Mucosa of rectum (tissue), 2 donors: ENCODE measurements around the gene GNAO1.

Experiments
- H3K27ac ChIP-seq, 2 donors: one replicate each; pipeline ENCODE4 v1.7.0; 2013; ENCODE audit warnings: inconsistent platforms in 2 of 2, low read depth in 2 of 2, low read length in 2 of 2
- H3K27me3 ChIP-seq, 2 donors: one replicate each; pipeline ENCODE4 v1.7.0; 2013; ENCODE audit warnings: low read length in 2 of 2; ENCODE audit not compliant: control insufficient read depth in 2 of 2, insufficient read depth in 2 of 2
- H3K36me3 ChIP-seq, 2 donors: one replicate each; pipeline ENCODE4 v1.7.0; 2013; ENCODE audit warnings: low read length in 2 of 2; ENCODE audit not compliant: control insufficient read depth in 2 of 2, insufficient read depth in 2 of 2
- H3K4me1 ChIP-seq, 2 donors: one replicate each; pipeline ENCODE4 v1.7.0; 2013; ENCODE audit warnings: low read length in 2 of 2, mild to moderate bottlenecking in 1 of 2; ENCODE audit not compliant: control insufficient read depth in 2 of 2, insufficient read depth in 2 of 2
- H3K4me3 ChIP-seq, 2 donors: one replicate each; pipeline ENCODE4 v1.7.0; 2013; ENCODE audit warnings: low read length in 2 of 2
- H3K9ac ChIP-seq, 2 donors: one replicate each; pipeline ENCODE4 v1.7.0; 2013; ENCODE audit warnings: low read length in 2 of 2, low read depth in 1 of 2, mild to moderate bottlenecking in 1 of 2
- H3K9me3 ChIP-seq, 2 donors: one replicate each; pipeline ENCODE4 v1.7.0; 2013; ENCODE audit warnings: low read length in 2 of 2; ENCODE audit not compliant: control insufficient read depth in 2 of 2
- donor health status: healthy.
- donor health status: Normal muscosa, but diverticular disease.

GNAO1 gene

DNA sequence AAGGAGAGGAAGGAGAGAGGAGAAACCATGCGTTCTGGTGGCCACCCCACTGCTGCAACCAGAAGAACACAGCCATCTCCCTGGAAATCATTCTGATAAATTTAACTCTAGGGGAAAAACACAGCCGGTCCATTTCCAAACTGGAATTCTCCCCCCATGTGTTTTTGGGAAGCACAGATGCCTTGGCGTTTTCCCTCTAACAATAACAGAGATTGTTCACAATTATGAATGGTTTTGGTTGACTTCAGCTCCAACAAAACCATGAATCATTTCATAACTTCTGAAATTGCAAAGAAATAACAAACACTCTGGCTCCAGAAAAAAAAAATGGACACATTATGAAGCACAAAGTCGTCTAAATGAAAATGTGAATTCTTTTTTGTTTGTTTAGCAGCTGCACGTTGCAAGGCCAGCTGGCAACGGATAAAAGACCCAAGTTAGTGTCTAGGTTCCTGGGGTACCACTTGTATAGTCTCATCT, 46.2 kb downstream of the GNAO1 start:
- H3K9me3 ChIP-seq, result no peaks in the 10 kb centered on the region
- peaks cover 0 to 2% of the 10 kb centered on the region in 2 donors for H3K27me3 ChIP-seq
- no peaks in the 10 kb centered on the region for H3K4me1 ChIP-seq
- no peaks in the 10 kb centered on the region for H3K36me3 ChIP-seq
- H3K9ac ChIP-seq, result no peak overlapping the region
- no peak overlapping the region for H3K4me3 ChIP-seq
- H3K27ac ChIP-seq, result no peak overlapping the region

DNA sequence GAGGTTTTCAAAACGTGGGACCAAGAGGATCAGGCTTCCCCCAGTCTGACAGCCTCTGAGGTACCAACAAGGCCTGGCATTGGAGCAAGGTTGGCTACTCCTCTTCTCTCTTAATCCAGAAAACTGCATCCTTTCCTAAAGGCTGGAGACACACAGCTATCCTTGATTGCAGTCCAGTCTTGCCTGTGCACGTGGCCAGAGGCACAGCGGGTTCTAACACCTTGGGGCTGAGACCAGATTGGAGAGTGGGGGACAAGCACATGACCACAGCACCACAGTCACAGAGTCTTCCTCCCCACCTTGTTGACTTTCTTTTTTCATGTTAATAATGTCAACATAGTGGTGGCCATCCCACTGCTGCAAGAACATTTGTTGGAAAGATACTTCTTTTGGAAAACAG, 46.9 kb downstream of the GNAO1 start:
- no peak overlapping the region for H3K4me3 ChIP-seq
- H3K36me3 ChIP-seq, result no peaks in the 10 kb centered on the region
- H3K9ac ChIP-seq, result no peak overlapping the region
- no peaks in the 10 kb centered on the region for H3K4me1 ChIP-seq
- no peak overlapping the region for H3K27ac ChIP-seq
- no peaks in the 10 kb centered on the region for H3K9me3 ChIP-seq
- H3K27me3 ChIP-seq, result peaks cover 0 to 2% of the 10 kb centered on the region in 2 donors

- Histone ChIP-seq H3K9me3 (no peaks in the 10 kb centered on the region), H3K36me3 (no peaks in the 10 kb centered on the region), H3K4me1 (peaks cover 0 to 3% of the 10 kb centered on the region in 2 donors), H3K27ac (no peak overlapping the region), H3K27me3 (peaks cover 0 to 2% of the 10 kb centered on the region in 2 donors), H3K4me3 (no peak overlapping the region), H3K9ac (no peak overlapping the region)
These were observed 50.3 kb downstream of the GNAO1 start for GRCh38 chr16:56241596-56241995.

GRCh38 chr16:56242740-56243139, 51.5 kb downstream of the GNAO1 start:
- Histone ChIP-seq H3K9me3 (no peaks in the 10 kb centered on the region), H3K27ac (no peak overlapping the region), H3K9ac (no peak overlapping the region), H3K36me3 (no peaks in the 10 kb centered on the region), H3K4me3 (no peak overlapping the region), H3K4me1 (peaks cover 0 to 3% of the 10 kb centered on the region in 2 donors), H3K27me3 (peaks cover 0 to 2% of the 10 kb centered on the region in 2 donors)

DNA sequence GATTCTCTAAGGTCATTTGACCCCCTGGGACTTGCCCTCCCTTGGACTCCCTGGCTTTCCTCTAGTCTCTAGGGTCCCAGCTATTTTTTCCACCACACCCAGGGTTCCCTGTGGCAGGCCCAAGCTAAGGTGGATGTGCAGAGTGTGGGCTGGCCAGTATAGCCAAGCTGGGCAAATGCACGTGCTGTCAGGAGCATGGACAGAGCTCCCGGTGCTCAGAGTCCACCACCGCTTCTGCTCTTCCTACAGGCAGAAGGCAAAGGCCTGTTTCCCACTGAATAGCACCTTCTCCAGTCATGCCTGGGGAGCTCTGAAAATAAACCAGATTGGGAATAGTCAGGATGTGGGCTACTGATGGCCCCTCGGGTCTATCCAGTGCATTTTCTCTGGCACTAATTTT, 53.3 kb downstream of the GNAO1 start:
- no peaks in the 10 kb centered on the region for H3K36me3 ChIP-seq

DNA sequence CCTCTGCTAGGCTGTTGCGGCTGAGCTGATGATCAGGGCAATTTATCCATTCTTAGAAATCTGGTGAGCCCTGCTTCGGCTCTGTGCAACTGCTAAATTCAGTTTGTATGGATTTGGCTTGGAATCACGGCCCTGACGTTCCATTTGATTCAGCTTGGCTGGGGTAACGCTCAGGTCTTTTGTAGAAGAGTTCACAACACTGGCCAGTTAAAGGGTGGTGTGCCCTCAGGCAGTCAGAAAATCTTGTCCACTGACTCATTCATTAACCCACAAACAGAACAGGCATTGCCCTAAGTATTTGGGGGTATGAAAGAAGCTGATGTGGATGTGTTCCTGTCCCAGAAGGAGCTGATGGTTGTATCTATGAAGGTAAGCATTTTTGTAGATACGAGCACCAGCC, 53.9 kb downstream of the GNAO1 start:
- H3K9me3 ChIP-seq, result no peaks in the 10 kb centered on the region
- H3K9ac ChIP-seq, result no peak overlapping the region
- H3K27me3 ChIP-seq, result no peaks in the 10 kb centered on the region
- H3K27ac ChIP-seq, result no peak overlapping the region
- peaks cover 0 to 3% of the 10 kb centered on the region in 2 donors for H3K4me1 ChIP-seq
- H3K36me3 ChIP-seq, result no peaks in the 10 kb centered on the region
- no peak overlapping the region for H3K4me3 ChIP-seq

More for the DNA sequence above, 53.3 kb downstream of the GNAO1 start:
- Histone ChIP-seq H3K27ac (no peak overlapping the region), H3K27me3 (no peaks in the 10 kb centered on the region), H3K4me1 (peaks cover 0 to 3% of the 10 kb centered on the region in 2 donors), H3K9me3 (no peaks in the 10 kb centered on the region), H3K4me3 (no peak overlapping the region), H3K9ac (no peak overlapping the region)

- H3K36me3 ChIP-seq, result no peaks in the 10 kb centered on the region
- no peak overlapping the region for H3K4me3 ChIP-seq
- no peak overlapping the region for H3K9ac ChIP-seq
- H3K4me1 ChIP-seq, result peaks cover 0 to 3% of the 10 kb centered on the region in 2 donors
- no peaks in the 10 kb centered on the region for H3K9me3 ChIP-seq
- H3K27me3 ChIP-seq, result no peaks in the 10 kb centered on the region
- H3K27ac ChIP-seq, result no peak overlapping the region
These were observed 54.9 kb downstream of the GNAO1 start for GRCh38 chr16:56246051-56246817.

DNA sequence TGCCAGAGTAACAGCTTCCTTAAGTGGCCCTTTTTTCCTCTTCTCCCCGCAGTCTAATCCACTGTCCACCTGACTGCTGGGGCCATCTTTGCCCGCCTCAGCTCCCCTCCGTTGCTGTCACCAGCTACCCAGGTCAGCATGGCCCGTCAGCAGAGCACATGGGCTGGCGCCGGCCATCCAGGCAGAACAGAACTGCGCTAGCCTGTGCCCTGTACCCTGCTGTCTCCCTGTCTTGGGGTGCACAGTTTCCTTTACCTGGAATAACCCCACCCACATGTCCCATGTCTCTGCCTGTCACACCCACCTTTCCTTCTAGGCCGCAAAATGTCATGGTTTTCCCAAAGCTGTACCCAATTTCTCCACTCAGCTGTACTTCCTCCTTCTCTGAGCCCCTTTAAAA, 55.7 kb downstream of the GNAO1 start:
- no peak overlapping the region for H3K4me3 ChIP-seq
- H3K27me3 ChIP-seq, result no peaks in the 10 kb centered on the region
- no peaks in the 10 kb centered on the region for H3K9me3 ChIP-seq
- H3K36me3 ChIP-seq, result no peaks in the 10 kb centered on the region
- peak overlapping the region in 1 of 2 donors; percentile 17 for H3K27ac ChIP-seq
- H3K9ac ChIP-seq, result no peak overlapping the region
- H3K4me1 ChIP-seq, result peaks cover 0 to 3% of the 10 kb centered on the region in 2 donors

GRCh38 chr16:56247808-56248207, 56.5 kb downstream of the GNAO1 start:
- Histone ChIP-seq H3K9me3 (no peaks in the 10 kb centered on the region), H3K36me3 (no peaks in the 10 kb centered on the region), H3K9ac (no peak overlapping the region), H3K4me1 (peaks cover 0 to 3% of the 10 kb centered on the region in 2 donors), H3K27ac (no peak overlapping the region), H3K27me3 (no peaks in the 10 kb centered on the region), H3K4me3 (no peak overlapping the region)

GRCh38 chr16:56252835-56253234, 61.5 kb downstream of the GNAO1 start:
- Histone ChIP-seq H3K4me1 (peaks cover 0 to 6% of the 10 kb centered on the region in 2 donors), H3K27me3 (no peaks in the 10 kb centered on the region), H3K27ac (no peak overlapping the region)

More at GRCh38 chr16:56252835-56253234, 61.5 kb downstream of the GNAO1 start:
- H3K36me3 ChIP-seq, result no peaks in the 10 kb centered on the region
- no peak overlapping the region for H3K9ac ChIP-seq
- no peak overlapping the region for H3K4me3 ChIP-seq
- H3K9me3 ChIP-seq, result no peaks in the 10 kb centered on the region
